ENCODE data around the gene TAF4B. TPM values are rescaled to one million over a fixed set of nuclear protein-coding genes. Genes with fewer than 3 reads are reported as not detected.
A peak's percentile ranks its signal among the peaks of the same experiment; 100 is the strongest.

Gene TAF4B
- total RNA-seq, 2 experiments from 2014 or later = 50.1 to 52.3 TPM

GRCh38 chr18:26205318-26205717, 20.9 kb upstream of the TAF4B start:
- H3K4me1 ChIP-seq (ENCODE audit: insufficient read depth, low read length, poor library complexity, severe bottlenecking) = peaks cover 18% of the 10 kb centered on the region
- intact Hi-C loops (cut with micrococcal nuclease; ENCODE audit: unreplicated experiment) = no loop called here
- H3K27ac ChIP-seq (ENCODE audit: low read depth, low read length, poor library complexity, severe bottlenecking) = no peak overlapping the region
- TF ChIP-seq CTCF (conservative IDR thresholded peaks at IDR 0.05; ENCODE audit: low read length) (no peak), EZH2phosphoT487 (IDR thresholded peaks at IDR 0.05; ENCODE audit: borderline replicate concordance, low read depth, low read length) (no peak)
- no peak overlapping the region for H2AFZ ChIP-seq (ENCODE audit: low read length)
- no peak overlapping the region for H3K4me3 ChIP-seq (ENCODE audit: low read depth, low read length, poor library complexity, severe bottlenecking)
- no peaks in the 10 kb centered on the region for H4K20me1 ChIP-seq (ENCODE audit: insufficient read depth, low read length)
- ChIA-PET POLR2A (no interaction called here), CTCF (ENCODE audit: unreplicated experiment) (no interaction called here)
- H3K79me2 ChIP-seq (ENCODE audit: insufficient read depth, low read depth, low read length) = no peaks in the 10 kb centered on the region
- BruUV-seq (replicated peaks) = no TSS peak
- no peaks in the 10 kb centered on the region for H3K36me3 ChIP-seq (ENCODE audit: insufficient read depth, low read length)
- H3K9me3 ChIP-seq (ENCODE audit: low read length) = no peaks in the 10 kb centered on the region
- no peaks in the 10 kb centered on the region for H3K9me2 ChIP-seq (ENCODE audit: insufficient read depth, low read length)
- DNase-seq (ENCODE audit: low spot score) = no peak
- no peak overlapping the region for H3K4me2 ChIP-seq (ENCODE audit: low read length)

- Histone ChIP-seq H3K4me2 (ENCODE audit: low read length) (no peak overlapping the region), H3K79me2 (ENCODE audit: insufficient read depth, low read depth, low read length) (no peaks in the 10 kb centered on the region), H3K4me3 (ENCODE audit: low read depth, low read length, poor library complexity, severe bottlenecking) (no peak overlapping the region), H3K4me1 (ENCODE audit: insufficient read depth, low read length, poor library complexity, severe bottlenecking) (peaks cover 18% of the 10 kb centered on the region), H2AFZ (ENCODE audit: low read length) (no peak overlapping the region), H3K9me2 (ENCODE audit: insufficient read depth, low read length) (no peaks in the 10 kb centered on the region), H3K36me3 (ENCODE audit: insufficient read depth, low read length) (no peaks in the 10 kb centered on the region), H3K9me3 (ENCODE audit: low read length) (0 out of 2 replicates have a peak, but pooled peaks cover 2% of the 10 kb centered on the region), H3K27ac (ENCODE audit: low read depth, low read length, poor library complexity, severe bottlenecking) (no peak overlapping the region), H4K20me1 (ENCODE audit: insufficient read depth, low read length) (no peaks in the 10 kb centered on the region)
- ChIA-PET POLR2A (interaction anchor here (0.8 to 2.2 kb wide), 4 partner anchors 9 to 18 kb away, joined by 3 to 9 read pairs (median 6); no protein-coding TSS in a partner anchor), CTCF (ENCODE audit: unreplicated experiment) (interaction anchor here (0.6 kb wide), 1 partner anchor 106 kb away, joined by 4 read pairs; no protein-coding TSS in a partner anchor)
- BruUV-seq (replicated peaks) = no TSS peak
- intact Hi-C loops (cut with micrococcal nuclease; ENCODE audit: unreplicated experiment) = no loop called here
- no peak for DNase-seq (ENCODE audit: low spot score)
- no peak for TF ChIP-seq CTCF (conservative IDR thresholded peaks at IDR 0.05; ENCODE audit: low read length)
- TF ChIP-seq EZH2phosphoT487 (IDR thresholded peaks at IDR 0.05; ENCODE audit: borderline replicate concordance, low read depth, low read length) = no peak
Measured at GRCh38 chr18:26206488-26206887, 19.8 kb upstream of the TAF4B start.

GRCh38 chr18:26207937-26208336, 18.3 kb upstream of the TAF4B start:
- Histone ChIP-seq H4K20me1 (ENCODE audit: insufficient read depth, low read length) (no peaks in the 10 kb centered on the region), H2AFZ (ENCODE audit: low read length) (peak overlapping the region; percentile 23; the same call in 1 of the 2 replicates), H3K4me3 (ENCODE audit: low read depth, low read length, poor library complexity, severe bottlenecking) (no peak overlapping the region), H3K9me3 (ENCODE audit: low read length) (peaks cover 6% of the 10 kb centered on the region; the same call in 1 of the 2 replicates), H3K27ac (ENCODE audit: low read depth, low read length, poor library complexity, severe bottlenecking) (no peak overlapping the region), H3K79me2 (ENCODE audit: insufficient read depth, low read depth, low read length) (no peaks in the 10 kb centered on the region), H3K9me2 (ENCODE audit: insufficient read depth, low read length) (no peaks in the 10 kb centered on the region), H3K36me3 (ENCODE audit: insufficient read depth, low read length) (no peaks in the 10 kb centered on the region), H3K4me2 (ENCODE audit: low read length) (no peak overlapping the region), H3K4me1 (ENCODE audit: insufficient read depth, low read length, poor library complexity, severe bottlenecking) (peaks cover 18% of the 10 kb centered on the region)
- TF ChIP-seq CTCF (conservative IDR thresholded peaks at IDR 0.05; ENCODE audit: low read length) (no peak), EZH2phosphoT487 (IDR thresholded peaks at IDR 0.05; ENCODE audit: borderline replicate concordance, low read depth, low read length) (no peak)
- intact Hi-C loops (cut with micrococcal nuclease; ENCODE audit: unreplicated experiment) = no loop called here
- ChIA-PET CTCF (ENCODE audit: unreplicated experiment) (no interaction called here), POLR2A (interaction anchor here (0.6 to 2.2 kb wide), 8 partner anchors 8 to 15 kb away, joined by 3 to 9 read pairs (median 4); no protein-coding TSS in a partner anchor)
- no TSS peak for BruUV-seq (replicated peaks)
- DNase-seq (ENCODE audit: low spot score) = no peak

Measured in OCI-LY7 (cell line).